OCI-LY7 (cell line): ENCODE measurements around the gene TMPRSS4. TPM values are rescaled to one million over a fixed set of nuclear protein-coding genes. Genes with fewer than 3 reads are reported as not detected.

ENCODE experiments used
- BruUV-seq: library from RNA; stranded (reverse); fragments of 400-500 nt; replicated peaks from 2 replicates; lab custom pipeline; 2021; lab: Mats Ljungman, UMichigan
- CTCF ChIA-PET: fragments of 300-600 bp; sonication (Branson Sonifier 250); formaldehyde crosslinking; loops from one replicate; lab custom pipeline; 2022; ENCODE audit warnings: antibody characterized with exemption; ENCODE audit not compliant: unreplicated experiment; lab: Charles Lee
- POLR2A ChIA-PET: fragments of 300-600 bp; sonication (Branson Sonifier 250); formaldehyde crosslinking; loops from one replicate; lab custom pipeline; 2022; ENCODE audit warnings: antibody characterized with exemption; lab: Charles Lee
- DNase-seq: peaks from one replicate; pipeline ENCODE4 v3.0.0-alpha.2; 2015; ENCODE audit warnings: low spot score
- H2AFZ ChIP-seq: fragments of 200-600 bp; sonication (generic), shearing (Covaris generic); 2 replicates; pipeline ENCODE4 v1.6.1; 2014; ENCODE audit warnings: mild to moderate bottlenecking, antibody characterized with exemption, low read length, moderate library complexity
- H3K27ac ChIP-seq: fragments of 200-600 bp; sonication (generic); 2 replicates; pipeline ENCODE4 v1.5.1; 2014; ENCODE audit warnings: mixed run types, low read depth, mild to moderate bottlenecking, moderate library complexity, low read length, inconsistent platforms; ENCODE audit not compliant: poor library complexity, severe bottlenecking
- H3K36me3 ChIP-seq: fragments of 200-600 bp; sonication (generic); 2 replicates; pipeline ENCODE4 v1.6.1; 2014; ENCODE audit warnings: mild to moderate bottlenecking, antibody characterized with exemption, low read length, moderate library complexity, mixed read lengths; ENCODE audit not compliant: insufficient read depth
- H3K4me1 ChIP-seq: fragments of 200-600 bp; sonication (generic); 2 replicates; pipeline ENCODE4 v1.5.1; 2014; ENCODE audit warnings: mild to moderate bottlenecking, low read length; ENCODE audit not compliant: insufficient read depth, poor library complexity, severe bottlenecking
- H3K4me2 ChIP-seq: fragments of 200-600 bp; sonication (generic); 2 replicates; pipeline ENCODE4 v1.6.1; 2014; ENCODE audit warnings: mild to moderate bottlenecking, low read length
- H3K4me3 ChIP-seq: fragments of 200-600 bp; sonication (generic); 2 replicates; pipeline ENCODE4 v1.5.1; 2014; ENCODE audit warnings: mild to moderate bottlenecking, low read depth, low read length; ENCODE audit not compliant: poor library complexity, severe bottlenecking
- H3K79me2 ChIP-seq: fragments of 200-600 bp; sonication (generic); 2 replicates; pipeline ENCODE4 v1.6.1; 2016; ENCODE audit warnings: low read depth, mild to moderate bottlenecking, low read length, moderate library complexity, mixed read lengths; ENCODE audit not compliant: insufficient read depth
- H3K9me2 ChIP-seq: fragments of 200-600 bp; sonication (generic); 2 replicates; pipeline ENCODE4 v1.6.1; 2016; ENCODE audit warnings: mild to moderate bottlenecking, low read length, mixed read lengths; ENCODE audit not compliant: insufficient read depth
- H3K9me3 ChIP-seq: fragments of 200-600 bp; sonication (generic); 2 replicates; pipeline ENCODE4 v1.6.1; 2014; ENCODE audit warnings: mild to moderate bottlenecking, mixed run types, low read length, mixed read lengths
- H4K20me1 ChIP-seq: fragments of 200-600 bp; sonication (generic); 2 replicates; pipeline ENCODE4 v1.6.1; 2014; ENCODE audit warnings: mild to moderate bottlenecking, antibody characterized with exemption, low read length, moderate library complexity, mixed read lengths; ENCODE audit not compliant: insufficient read depth
- EZH2phosphoT487 ChIP-seq: fragments of 200-600 bp; sonication (generic); IDR thresholded peaks from 2 replicates; pipeline ENCODE4 v1.6.1; 2018; ENCODE audit warnings: low read depth, borderline replicate concordance, mild to moderate bottlenecking, mixed run types, antibody characterized with exemption, low read length, moderate library complexity, mixed read lengths
- intact Hi-C: fragments of 100-400 bp; cut with micrococcal nuclease; formaldehyde crosslinking; loops from one replicate; pipeline ENCODE4 v1.10.0; 2022; ENCODE audit not compliant: unreplicated experiment
- total RNA-seq, 2 experiments: library from RNA; depleted of rRNA in 1 of 2; stranded (reverse); fragments of >200 nt in 1 of 2; shearing (Covaris generic) in 1 of 2; gene quantifications; 2 replicates each; pipeline ENCODE4 v1.2.3, GENCODE V29; 2014 to 2022
- TF ChIP-seq, protein P1 (sequence below): fragments of 200-600 bp; sonication (generic); conservative IDR thresholded peaks from 2 replicates; pipeline ENCODE4 v1.5.1; 2014; ENCODE audit warnings: mild to moderate bottlenecking, antibody characterized with exemption, low read length, moderate library complexity, mixed read lengths

Gene TMPRSS4
- total RNA-seq, 2 experiments from 2014 or later: 0.03 TPM; not detected in 1

DNA sequence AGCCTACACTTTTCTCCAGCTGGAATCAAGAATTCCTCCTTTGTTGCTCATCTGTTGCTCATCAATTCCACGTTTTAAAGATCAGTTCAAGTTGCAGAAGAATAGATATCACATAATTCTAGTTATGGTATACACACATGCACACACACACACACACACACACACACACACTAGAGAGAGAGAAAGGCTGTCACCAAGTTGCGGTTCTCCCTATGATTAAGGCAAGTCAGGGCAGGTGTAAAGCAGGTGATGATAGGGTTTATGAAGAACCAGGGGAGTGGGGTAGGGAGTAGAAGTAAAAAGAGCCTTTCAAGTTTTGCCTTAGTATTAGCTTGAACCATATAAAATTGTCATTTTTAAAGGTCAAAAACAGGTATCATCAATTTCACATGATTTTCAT, 31.7 kb upstream of the TMPRSS4 start:
- Histone ChIP-seq H3K36me3 (no peaks in the 10 kb centered on the region), H3K27ac (no peak overlapping the region), H3K9me3 (no peaks in the 10 kb centered on the region), H4K20me1 (no peaks in the 10 kb centered on the region), H3K4me3 (no peak overlapping the region), H3K4me2 (no peak overlapping the region), H3K9me2 (no peaks in the 10 kb centered on the region), H3K4me1 (no peaks in the 10 kb centered on the region), H3K79me2 (no peaks in the 10 kb centered on the region), H2AFZ (no peak overlapping the region)
- no TSS peak for BruUV-seq
- TF ChIP-seq EZH2phosphoT487: no peak
- TF ChIP-seq, protein P1, sequence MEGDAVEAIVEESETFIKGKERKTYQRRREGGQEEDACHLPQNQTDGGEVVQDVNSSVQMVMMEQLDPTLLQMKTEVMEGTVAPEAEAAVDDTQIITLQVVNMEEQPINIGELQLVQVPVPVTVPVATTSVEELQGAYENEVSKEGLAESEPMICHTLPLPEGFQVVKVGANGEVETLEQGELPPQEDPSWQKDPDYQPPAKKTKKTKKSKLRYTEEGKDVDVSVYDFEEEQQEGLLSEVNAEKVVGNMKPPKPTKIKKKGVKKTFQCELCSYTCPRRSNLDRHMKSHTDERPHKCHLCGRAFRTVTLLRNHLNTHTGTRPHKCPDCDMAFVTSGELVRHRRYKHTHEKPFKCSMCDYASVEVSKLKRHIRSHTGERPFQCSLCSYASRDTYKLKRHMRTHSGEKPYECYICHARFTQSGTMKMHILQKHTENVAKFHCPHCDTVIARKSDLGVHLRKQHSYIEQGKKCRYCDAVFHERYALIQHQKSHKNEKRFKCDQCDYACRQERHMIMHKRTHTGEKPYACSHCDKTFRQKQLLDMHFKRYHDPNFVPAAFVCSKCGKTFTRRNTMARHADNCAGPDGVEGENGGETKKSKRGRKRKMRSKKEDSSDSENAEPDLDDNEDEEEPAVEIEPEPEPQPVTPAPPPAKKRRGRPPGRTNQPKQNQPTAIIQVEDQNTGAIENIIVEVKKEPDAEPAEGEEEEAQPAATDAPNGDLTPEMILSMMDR: no peak
- ChIA-PET CTCF (no interaction called here), POLR2A (interaction anchor here (0.6 to 1.4 kb wide), 3 partner anchors 40 to 201 kb away, joined by 3 to 4 read pairs (median 4); no protein-coding TSS in a partner anchor)
- intact Hi-C loops: no loop called here
- DNase-seq: no peak

DNA sequence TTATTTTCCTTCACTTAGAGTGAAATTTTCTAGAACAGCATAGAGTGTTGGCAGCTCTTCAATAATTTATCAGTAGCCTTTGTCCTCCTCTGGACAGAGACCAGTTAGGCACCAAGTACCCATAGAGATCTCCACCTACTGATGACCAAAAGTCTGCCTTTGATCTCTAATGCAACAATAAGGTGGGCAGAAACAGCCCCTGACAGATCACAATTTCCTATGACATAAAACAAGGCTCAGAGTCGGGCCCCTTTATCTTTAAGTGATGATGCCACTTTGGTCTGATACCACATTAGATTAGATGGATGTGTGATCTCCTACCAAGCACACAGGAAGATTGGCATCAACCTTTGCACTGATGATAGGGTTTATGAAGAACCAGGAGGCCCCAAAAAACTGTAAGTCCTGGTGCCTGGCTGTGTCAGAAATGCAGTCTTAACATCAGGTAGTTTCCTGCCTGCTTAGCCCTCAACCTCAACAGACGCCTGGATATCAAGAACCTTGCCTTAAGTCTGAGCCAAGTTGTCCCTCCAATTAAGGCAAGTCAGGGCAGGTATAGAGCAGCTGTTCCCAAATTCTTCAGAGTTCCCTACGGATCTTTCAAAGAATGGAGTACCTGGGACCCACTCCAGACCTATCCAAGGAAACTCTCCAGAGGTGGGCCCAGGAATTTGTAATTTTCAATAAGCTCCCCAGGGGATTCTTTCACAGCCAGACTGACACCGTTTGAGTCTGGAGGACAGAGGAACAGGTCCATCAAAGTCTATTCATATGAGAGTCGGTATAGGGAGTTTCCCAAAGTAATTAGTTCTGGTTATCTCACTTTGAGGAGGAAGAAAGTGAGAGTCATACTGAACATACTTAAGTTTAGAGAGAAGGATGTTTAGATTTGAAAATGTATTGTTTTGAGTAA, 30.6 kb upstream of the TMPRSS4 start:
- H4K20me1 ChIP-seq: no peaks in the 10 kb centered on the region
- ChIA-PET CTCF (no interaction called here), POLR2A (interaction anchor here (0.5 to 1.4 kb wide), 3 partner anchors 34 to 466 kb away, joined by 3 read pairs; no protein-coding TSS in a partner anchor)
- no peak overlapping the region for H3K4me3 ChIP-seq
- intact Hi-C loops: no loop called here
- no TSS peak for BruUV-seq
- no peaks in the 10 kb centered on the region for H3K9me2 ChIP-seq
- H3K27ac ChIP-seq: no peak overlapping the region
- DNase-seq: no peak
- peaks cover 4% of the 10 kb centered on the region for H3K4me1 ChIP-seq
- TF ChIP-seq, protein P1: no peak
- TF ChIP-seq EZH2phosphoT487: no peak
- H3K4me2 ChIP-seq: no peak overlapping the region
- H3K36me3 ChIP-seq: no peaks in the 10 kb centered on the region
- no peak overlapping the region for H2AFZ ChIP-seq
- no peaks in the 10 kb centered on the region for H3K9me3 ChIP-seq
- no peaks in the 10 kb centered on the region for H3K79me2 ChIP-seq
